AG10803 (cell line): ENCODE measurements around the gene STK11.

Source experiments
- DNase-seq: peaks from one replicate; pipeline ENCODE4 v3.0.0; 2010; ENCODE audit warnings: low read depth
- H3K4me3 ChIP-seq: 2 replicates; pipeline ENCODE4 v1.5.1; 2011; ENCODE audit warnings: mild to moderate bottlenecking, low read length, control low read depth
- CTCF ChIP-seq: conservative IDR thresholded peaks from 2 replicates; pipeline ENCODE4 v1.5.1; 2011; ENCODE audit warnings: mild to moderate bottlenecking, low read length, control low read depth, inconsistent platforms

The STK11 gene

GRCh38 chr19:1256646-1257474, 51.3 kb downstream of the STK11 start:
- DNase-seq: no peak
- TF ChIP-seq CTCF: no peak
- no peak overlapping the region for H3K4me3 ChIP-seq

GRCh38 chr19:1257475-1258162, 52.0 kb downstream of the STK11 start:
- H3K4me3 ChIP-seq: no peak overlapping the region
- no peak for TF ChIP-seq CTCF
- no peak for DNase-seq

GRCh38 chr19:1258163-1258492, 52.5 kb downstream of the STK11 start:
- DNase-seq: no peak
- no peak overlapping the region for H3K4me3 ChIP-seq
- no peak for TF ChIP-seq CTCF

GRCh38 chr19:1258707-1259205, 53.2 kb downstream of the STK11 start:
- no peak overlapping the region for H3K4me3 ChIP-seq
- no peak for DNase-seq
- TF ChIP-seq CTCF: no peak

GRCh38 chr19:1259206-1259875, 53.8 kb downstream of the STK11 start:
- no peak for TF ChIP-seq CTCF
- H3K4me3 ChIP-seq: no peak overlapping the region
- peak; percentile 71 for DNase-seq

GRCh38 chr19:1259876-1260748, 54.5 kb downstream of the STK11 start:
- DNase-seq: no peak

More at GRCh38 chr19:1259876-1260748, 54.5 kb downstream of the STK11 start:
- peak overlapping the region; percentile 22; the same call in 1 of the 2 replicates for H3K4me3 ChIP-seq
- TF ChIP-seq CTCF: no peak
